Lung microvascular endothelial cell (primary cell): ENCODE data around the gene PPP2R5C. TPM values are rescaled to one million over a fixed set of nuclear protein-coding genes. Genes with fewer than 3 reads are reported as not detected.
A peak's percentile ranks its signal among the peaks of the same experiment; 100 is the strongest.
"Not testable (repeated sequence)": the region's sequence is repeated elsewhere in the genome, so short reads cannot be mapped to it uniquely, and the experiment has no call there.

Experiments
- DNase-seq, 2 donors: peaks; one replicate each; pipeline versions ENCODE4 v3.0.0 to v3.0.0-alpha.2; 2010; ENCODE audit warnings: low read depth in 2 of 2
- total RNA-seq: library from RNA; depleted of rRNA; stranded (reverse); fragments of >200 nt; gene quantifications from 2 replicates; pipeline ENCODE4 v1.2.1, GENCODE V29; 2014

Gene PPP2R5C
- total RNA-seq, 1 donor from 2014 or later = 65.9 TPM

GRCh38 chr14:101780887-101781239 lies 19.4 kb downstream of the PPP2R5C start:
- DNase-seq = no peak

- peak in 1 of 2 donors; percentile 14 for DNase-seq
Observed at GRCh38 chr14:101781240-101782061, 19.9 kb downstream of the PPP2R5C start.

- no peak for DNase-seq
Observed at GRCh38 chr14:101783260-101784016, 21.9 kb downstream of the PPP2R5C start.

GRCh38 chr14:101784631-101785030 lies 23.1 kb downstream of the PPP2R5C start:
- no peak for DNase-seq

- DNase-seq = no peak
Observed at GRCh38 chr14:101788016-101788635, 26.6 kb downstream of the PPP2R5C start.

GRCh38 chr14:101789222-101789621 lies 27.7 kb downstream of the PPP2R5C start:
- no peak for DNase-seq

GRCh38 chr14:101790232-101790631 lies 28.7 kb downstream of the PPP2R5C start:
- DNase-seq = no peak

GRCh38 chr14:101791919-101792572 lies 30.5 kb downstream of the PPP2R5C start:
- peak; percentile 40 to 77 for DNase-seq

GRCh38 chr14:101796016-101796415 lies 34.5 kb downstream of the PPP2R5C start:
- DNase-seq = no peak

- no peak for DNase-seq
Observed at GRCh38 chr14:101796479-101796878, 35.0 kb downstream of the PPP2R5C start.

- DNase-seq = no peak
Observed at GRCh38 chr14:101797856-101798255, 36.3 kb downstream of the PPP2R5C start.

- not testable (repeated sequence) for DNase-seq
Observed at GRCh38 chr14:101804373-101804772, 42.9 kb downstream of the PPP2R5C start.

GRCh38 chr14:101806252-101806651 lies 44.7 kb downstream of the PPP2R5C start:
- DNase-seq = not testable (repeated sequence)

GRCh38 chr14:101808020-101808641 lies 46.6 kb downstream of the PPP2R5C start:
- peak in 1 of 2 donors; percentile 18 for DNase-seq

- no peak for DNase-seq
Observed at GRCh38 chr14:101808894-101809670, 47.6 kb downstream of the PPP2R5C start.

GRCh38 chr14:101809671-101810514 lies 48.4 kb downstream of the PPP2R5C start:
- peak; percentile 96 to 97 for DNase-seq

- peak in 1 of 2 donors; percentile 54 for DNase-seq
Observed at GRCh38 chr14:101810897-101811621, 49.5 kb downstream of the PPP2R5C start.

- no peak for DNase-seq
Observed at GRCh38 chr14:101812071-101812470, 50.6 kb downstream of the PPP2R5C start.
